GM19351 (cell line): Measurements from ENCODE around the gene CITED1.
"Not testable (repeated sequence)": the region's sequence is repeated elsewhere in the genome, so short reads cannot be mapped to it uniquely, and the experiment has no call there.

Source experiments
- ATAC-seq: cut with Tn5 transposase; IDR thresholded peaks from one replicate; pipeline ENCODE4 v1.9.1; 2021; ENCODE audit warnings: mild to moderate bottlenecking, moderate library complexity; ENCODE audit not compliant: unreplicated experiment

Gene CITED1

GRCh38 chrX:72305286-72306084 lies at the start of gene CITED1:
CITED1 (minus strand) TSS chrX:72305914; CDS start chrX:72302869, 3,045 bp downstream.
- no peak for ATAC-seq

GRCh38 chrX:72352786-72353185 lies 47.1 kb upstream of the CITED1 start:
- ATAC-seq = no peak

GRCh38 chrX:72351606-72352334 lies 46.1 kb upstream of the CITED1 start:
- ATAC-seq = no peak

GRCh38 chrX:72349190-72349589 lies 43.5 kb upstream of the CITED1 start:
- ATAC-seq = peak; percentile 98

- peak; percentile 12 for ATAC-seq
These were observed 42.7 kb upstream of the CITED1 start for GRCh38 chrX:72348247-72348979.

- ATAC-seq = no peak
These were observed 41.7 kb upstream of the CITED1 start for GRCh38 chrX:72347366-72347765.

- ATAC-seq = no peak
These were observed 40.7 kb upstream of the CITED1 start for GRCh38 chrX:72346302-72346949.

GRCh38 chrX:72340626-72341025 lies 34.9 kb upstream of the CITED1 start:
- no peak for ATAC-seq

GRCh38 chrX:72340041-72340440 lies 34.3 kb upstream of the CITED1 start:
- no peak for ATAC-seq

GRCh38 chrX:72330131-72330530 lies 24.4 kb upstream of the CITED1 start:
- ATAC-seq = no peak

- ATAC-seq = no peak
These were observed 21.0 kb upstream of the CITED1 start for GRCh38 chrX:72326605-72327300.

- ATAC-seq = not testable (repeated sequence)
These were observed 13.9 kb upstream of the CITED1 start for GRCh38 chrX:72319651-72320050.

GRCh38 chrX:72317139-72317538 lies 11.4 kb upstream of the CITED1 start:
- ATAC-seq = no peak

GRCh38 chrX:72316408-72317110 lies 10.8 kb upstream of the CITED1 start:
- ATAC-seq = no peak

GRCh38 chrX:72314881-72315280 lies 9.2 kb upstream of the CITED1 start:
- no peak for ATAC-seq

- ATAC-seq = no peak
These were observed 8.3 kb upstream of the CITED1 start for GRCh38 chrX:72313707-72314641.

GRCh38 chrX:72312311-72312940 lies 6.7 kb upstream of the CITED1 start:
- no peak for ATAC-seq
